Activated CD4-positive, CD25-positive, alpha-beta regulatory T cell (primary cell): ENCODE data around the gene SIRT5.

ENCODE experiments used
- DNase-seq, 4 experiments: peaks; one replicate each; lab custom pipeline; 2025; lab: John Stamatoyannopoulos, UW

The SIRT5 gene

DNA sequence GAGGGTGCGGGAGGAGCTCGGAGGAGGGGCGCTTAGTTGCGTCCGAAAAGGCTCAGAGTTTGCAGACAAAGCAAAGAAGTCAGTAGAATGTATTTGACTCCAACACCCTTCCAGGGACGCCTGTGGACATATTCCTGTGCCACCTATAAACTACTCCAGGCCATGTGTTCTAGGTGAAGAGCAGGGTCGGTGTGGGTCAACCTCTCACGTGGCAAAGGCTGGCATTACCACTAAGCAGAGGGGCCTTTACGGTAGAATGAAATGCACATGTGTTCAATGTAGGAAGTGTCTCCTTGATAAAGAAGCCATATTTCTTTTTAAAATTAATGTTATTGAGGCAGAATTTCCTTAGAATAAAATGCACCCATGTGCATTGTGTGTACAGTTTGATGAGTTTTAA lies 15.4 kb downstream of the SIRT5 start:
- no peak for DNase-seq

DNA sequence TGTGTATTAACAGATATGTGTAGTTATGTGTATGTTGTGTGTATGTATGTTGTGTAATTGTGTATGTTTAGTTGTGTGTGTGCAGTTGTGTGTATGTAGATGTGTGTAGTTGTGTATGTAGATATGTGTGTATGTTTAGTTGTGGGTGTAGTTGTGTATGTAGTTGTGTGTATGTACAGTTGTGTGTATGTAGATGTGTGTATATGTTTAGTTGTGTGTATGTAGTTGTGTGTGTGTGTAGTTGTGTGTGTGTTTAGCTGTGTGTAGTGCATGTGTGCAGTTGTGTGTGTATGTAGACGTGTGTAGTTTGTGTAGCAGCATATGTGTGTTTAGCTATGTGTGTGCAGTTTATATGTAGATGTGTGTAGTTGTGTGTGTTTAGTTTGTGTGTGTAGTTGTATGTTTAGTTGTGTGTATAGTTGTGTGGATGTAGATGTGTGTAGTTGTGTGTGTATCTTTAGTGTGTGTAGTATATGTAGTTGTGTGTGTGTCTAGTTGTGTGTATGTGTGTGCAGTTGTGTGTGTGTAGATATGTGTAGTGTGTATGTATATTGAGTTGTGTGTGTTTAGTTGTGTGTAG lies 16.3 kb downstream of the SIRT5 start:
- no peak for DNase-seq

GRCh38 chr6:13591205-13591921 lies 17.0 kb downstream of the SIRT5 start:
- no peak for DNase-seq

GRCh38 chr6:13593103-13593502 lies 18.7 kb downstream of the SIRT5 start:
- DNase-seq = no peak

GRCh38 chr6:13593720-13594119 lies 19.3 kb downstream of the SIRT5 start:
- DNase-seq = no peak

GRCh38 chr6:13597073-13597472 lies 22.7 kb downstream of the SIRT5 start:
- no peak for DNase-seq

DNA sequence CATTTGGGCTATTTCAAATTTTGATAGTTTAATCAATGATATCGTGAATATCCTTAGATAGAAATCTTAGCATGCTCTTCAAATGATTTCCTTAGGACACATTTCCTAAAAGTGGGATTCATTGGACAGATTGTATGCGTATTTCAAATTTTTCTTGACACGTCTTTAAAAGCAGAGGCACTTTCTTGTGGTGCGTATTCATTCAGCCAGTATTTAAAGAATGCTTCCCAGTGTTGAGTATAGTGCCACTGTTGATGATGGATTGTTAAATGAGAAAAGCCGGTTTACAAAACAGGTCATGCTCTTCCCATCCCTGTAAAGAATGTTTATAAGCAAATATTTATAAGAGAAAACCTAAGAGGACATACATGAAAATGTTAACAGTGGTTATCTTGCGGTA lies 25.6 kb downstream of the SIRT5 start:
- no peak for DNase-seq

DNA sequence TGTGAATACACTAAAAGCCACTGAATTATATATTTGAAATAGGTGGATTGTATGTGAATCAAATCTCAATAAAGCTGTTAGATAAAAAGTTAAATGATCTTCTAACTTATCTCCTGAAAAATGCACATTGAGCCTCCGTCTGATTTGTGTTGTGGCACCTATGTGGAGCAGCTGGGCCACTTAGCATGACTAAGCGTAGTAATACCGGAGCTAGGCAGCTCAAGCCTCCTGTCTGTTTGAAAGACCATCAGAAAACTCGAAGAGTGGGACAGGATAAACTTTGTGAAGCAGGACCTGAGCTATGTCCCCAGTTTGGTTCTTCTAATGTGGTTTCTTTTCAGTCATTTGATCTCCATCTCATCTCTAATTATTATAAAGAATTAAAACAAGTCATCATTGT lies 29.7 kb downstream of the SIRT5 start:
- DNase-seq = no peak

- no peak for DNase-seq
Measured at GRCh38 chr6:13604546-13605416, 30.4 kb downstream of the SIRT5 start.

DNA sequence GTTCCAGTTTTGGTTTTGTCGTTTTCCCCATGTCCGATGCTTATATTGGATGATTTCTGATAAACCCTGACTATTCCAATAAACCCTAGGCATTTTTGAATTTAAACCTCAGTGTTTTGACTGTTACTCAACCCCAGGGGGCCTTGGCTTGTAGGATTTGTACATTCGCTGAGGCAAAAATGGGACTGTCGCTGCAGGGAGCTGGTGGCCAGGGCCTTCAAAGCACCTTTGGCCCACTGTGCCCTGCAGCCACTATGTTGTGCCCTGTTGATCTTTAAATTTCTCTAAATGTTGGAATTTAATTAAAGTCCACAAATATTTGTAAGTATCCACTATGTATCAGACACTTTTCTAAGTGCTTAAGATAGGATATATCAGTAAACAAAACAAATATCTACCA lies 31.2 kb downstream of the SIRT5 start:
- DNase-seq = no peak

GRCh38 chr6:13611715-13612114 lies 37.3 kb downstream of the SIRT5 start:
- DNase-seq = no peak

DNA sequence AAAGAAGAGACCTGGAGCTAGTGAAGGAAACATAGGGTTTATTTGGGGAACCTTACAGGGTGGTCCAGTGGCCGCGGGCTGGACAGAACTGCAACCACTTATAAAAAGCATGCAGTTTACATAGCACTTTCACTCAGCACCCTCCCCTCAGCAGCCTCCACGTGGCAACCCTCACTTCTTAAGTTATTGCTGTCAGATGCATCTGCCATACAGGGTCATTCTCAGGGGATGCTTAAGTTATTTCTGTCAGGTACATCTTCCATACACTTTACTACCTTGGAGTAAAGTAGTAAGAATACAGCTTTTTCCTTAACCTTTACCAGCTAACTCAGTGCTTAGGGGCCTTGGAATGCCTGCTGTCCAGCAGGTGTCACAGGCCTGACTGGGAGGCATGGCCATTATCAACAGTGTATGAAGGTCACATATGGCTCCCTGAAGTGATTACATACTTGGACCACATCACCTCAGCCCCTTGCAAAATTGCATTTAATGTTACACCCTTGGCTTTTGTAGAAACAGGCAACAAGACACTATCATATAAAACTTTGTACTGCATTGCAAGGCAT lies 38.7 kb downstream of the SIRT5 start:
- DNase-seq = no peak

GRCh38 chr6:13614126-13614925 lies 39.9 kb downstream of the SIRT5 start:
- no peak for DNase-seq

DNA sequence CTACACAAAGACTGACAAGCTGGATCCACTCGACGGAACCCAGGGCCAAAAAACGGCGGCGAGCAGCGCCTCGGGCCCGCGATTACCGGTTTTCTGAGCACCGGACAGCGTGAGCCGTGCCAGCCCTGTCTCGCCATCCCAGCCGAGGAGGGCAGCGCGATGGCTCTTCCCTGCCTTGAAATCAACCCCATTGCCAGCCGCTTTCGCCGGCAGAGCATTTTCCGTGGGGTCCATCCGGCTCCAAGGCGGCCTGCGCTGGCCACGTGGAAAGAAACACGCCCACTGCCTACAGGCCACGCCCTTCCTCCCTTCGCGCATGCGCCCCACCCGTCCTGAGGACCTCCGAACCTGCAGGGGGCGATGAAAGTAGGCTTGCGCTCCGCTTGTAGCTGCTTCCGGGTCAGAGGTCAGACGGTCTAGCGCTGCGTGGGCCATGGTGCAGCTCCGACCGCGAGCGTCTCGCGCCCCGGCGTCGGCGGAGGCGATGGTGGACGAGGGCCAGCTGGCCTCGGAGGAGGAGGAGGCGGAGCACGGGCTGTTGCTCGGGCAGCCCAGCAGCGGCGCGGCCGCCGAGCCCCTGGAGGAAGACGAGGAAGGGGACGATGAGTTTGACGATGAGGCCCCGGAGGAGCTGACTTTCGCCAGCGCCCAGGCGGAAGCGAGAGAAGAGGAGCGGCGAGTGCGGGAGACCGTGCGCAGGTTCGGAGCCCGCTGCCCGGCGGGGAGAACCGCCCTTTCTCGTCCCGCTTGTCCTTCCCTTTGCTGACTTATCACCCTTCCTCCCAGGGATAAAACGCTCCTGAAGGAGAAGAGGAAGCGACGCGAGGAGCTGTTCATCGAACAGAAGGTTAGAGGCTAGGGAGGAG lies 40.8 kb downstream of the SIRT5 start, which contains the start of gene NOL7:
TSS of gene NOL7 (plus strand) at position 410 of the 866 bp plus-strand sequence. CDS start at position 434, 24 bp downstream.
- DNase-seq = peak; percentile 97 to 98 (median 98)

- DNase-seq = peak in 2 of 4 experiments; percentile 9 to 20
Measured at GRCh38 chr6:13615792-13616120, 41.4 kb downstream of the SIRT5 start.

- DNase-seq = no peak
Measured at GRCh38 chr6:13617066-13617465, 42.7 kb downstream of the SIRT5 start.

DNA sequence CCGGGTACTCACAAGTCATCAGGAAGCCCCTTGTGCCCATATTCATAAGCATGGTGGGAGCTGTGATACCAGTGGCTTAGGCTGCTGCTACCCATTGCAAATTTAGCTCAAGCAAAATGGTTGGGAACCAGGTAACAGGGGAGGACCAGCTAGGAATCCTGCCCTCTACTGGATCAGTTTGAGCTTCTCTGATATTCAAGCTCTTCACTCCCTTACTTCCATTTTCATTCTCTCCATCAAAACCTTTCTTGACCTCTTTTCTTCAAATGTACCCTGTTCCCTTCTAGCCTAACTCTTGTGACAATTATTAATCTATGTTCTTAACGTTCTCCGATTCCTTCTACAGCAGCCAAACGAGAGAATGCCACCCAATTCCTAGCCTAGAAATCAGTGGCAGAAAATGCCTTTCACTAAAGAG lies 50.5 kb downstream of the SIRT5 start:
- no peak for DNase-seq

GRCh38 chr6:13629459-13630116 lies 55.2 kb downstream of the SIRT5 start:
- no peak for DNase-seq

DNA sequence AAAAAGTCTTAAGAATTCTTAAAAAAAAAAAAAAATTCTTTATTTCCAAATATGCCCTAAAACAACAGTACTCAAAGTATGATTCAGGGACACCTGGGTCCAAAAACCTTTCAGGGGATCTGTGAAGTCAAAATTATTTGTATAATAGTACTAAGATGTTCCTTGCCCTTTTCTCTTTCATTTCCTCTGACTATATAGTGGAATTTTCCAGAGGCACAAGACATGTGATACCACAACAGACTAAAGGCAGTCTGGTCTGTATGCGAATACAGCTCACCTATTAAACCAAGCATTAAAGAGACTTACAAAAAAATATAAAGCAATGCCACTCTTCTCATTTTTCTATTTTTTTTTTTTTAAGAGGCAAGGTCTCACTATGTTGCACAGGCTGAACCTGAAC lies 56.1 kb downstream of the SIRT5 start:
- no peak for DNase-seq

DNA sequence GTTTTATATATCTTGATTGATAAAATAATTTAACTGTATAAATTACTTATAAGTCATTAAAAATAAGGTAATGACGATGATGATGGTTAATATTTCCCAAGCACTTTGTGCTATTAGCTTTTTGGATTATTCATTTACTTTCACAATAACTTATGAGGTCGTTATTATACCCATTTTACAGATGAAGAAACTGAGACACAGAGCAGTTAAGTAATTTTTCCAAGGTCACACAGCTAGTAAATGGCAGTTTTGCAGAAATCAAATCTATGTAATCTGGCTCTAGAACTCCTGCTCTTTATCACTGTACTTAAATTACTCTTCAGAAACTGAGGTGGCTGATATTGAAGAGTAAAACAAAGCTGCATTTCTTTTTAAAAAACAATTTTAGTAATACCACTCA lies 58.9 kb downstream of the SIRT5 start:
- DNase-seq = no peak
